CD4-positive, alpha-beta T cell treated with Interleukin-6 at 100 ng/mL for 8 hours (primary cell): ENCODE data around the gene SLC9C1.
"Not testable (repeated sequence)": the region's sequence is repeated elsewhere in the genome, so short reads cannot be mapped to it uniquely, and the experiment has no call there.

Source experiments
- DNase-seq: peaks from one replicate; pipeline ENCODE4 v3.0.0-alpha.2; 2020; ENCODE audit warnings: mixed read lengths, low spot score

SLC9C1 gene

GRCh38 chr3:112187300-112187699 is 106.7 kb downstream of the SLC9C1 start:
- DNase-seq = no peak

- DNase-seq = not testable (repeated sequence)
Measured at GRCh38 chr3:112185423-112186035, 108.5 kb downstream of the SLC9C1 start.

DNA sequence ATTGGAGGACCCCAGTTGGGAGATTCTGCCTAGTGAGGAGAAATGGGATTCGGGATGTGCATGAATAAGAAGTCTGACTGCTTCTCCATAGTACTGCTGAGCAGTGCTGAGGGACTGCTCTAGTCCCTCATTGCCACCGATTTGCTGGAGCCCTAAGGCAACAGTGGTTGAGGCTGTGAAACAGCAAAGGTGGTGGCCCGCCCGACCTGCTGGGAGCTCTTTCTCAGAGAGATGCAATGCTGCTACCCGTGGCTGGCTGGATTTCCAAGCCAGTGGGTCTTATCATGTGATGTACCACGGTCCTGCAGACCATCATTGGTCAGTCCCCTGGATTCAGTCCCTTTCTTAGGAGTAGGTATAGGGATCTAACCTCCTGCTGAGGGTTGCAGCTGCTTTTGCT is 118.4 kb downstream of the SLC9C1 start:
- no peak for DNase-seq

- DNase-seq = no peak
Measured at GRCh38 chr3:112175037-112175436, 119.0 kb downstream of the SLC9C1 start.

GRCh38 chr3:112171144-112171543 is 122.9 kb downstream of the SLC9C1 start:
- DNase-seq = no peak

- no peak for DNase-seq
Measured at GRCh38 chr3:112170046-112170445, 124.0 kb downstream of the SLC9C1 start.

GRCh38 chr3:112167758-112168157 is 126.3 kb downstream of the SLC9C1 start:
- no peak for DNase-seq

DNA sequence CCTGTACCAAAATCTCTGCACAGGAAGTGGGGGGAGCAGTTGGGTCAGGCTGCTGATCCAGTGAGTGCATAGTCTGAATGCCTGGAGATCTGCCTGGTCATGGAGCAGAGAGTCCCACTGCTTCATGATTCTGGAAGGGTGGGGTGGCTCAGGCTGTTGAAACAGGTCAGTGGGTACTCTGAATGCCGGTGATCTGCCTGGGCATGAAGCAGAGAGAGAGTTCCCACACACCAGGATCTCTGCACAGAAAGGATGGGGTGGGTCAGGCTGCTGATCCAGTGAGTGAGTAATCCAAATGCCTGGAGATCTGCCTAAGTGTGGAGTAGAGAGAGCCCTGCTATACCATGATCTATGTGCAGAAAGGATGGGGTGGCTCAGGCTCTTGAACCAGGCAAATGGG is 144.9 kb downstream of the SLC9C1 start:
- no peak for DNase-seq

DNA sequence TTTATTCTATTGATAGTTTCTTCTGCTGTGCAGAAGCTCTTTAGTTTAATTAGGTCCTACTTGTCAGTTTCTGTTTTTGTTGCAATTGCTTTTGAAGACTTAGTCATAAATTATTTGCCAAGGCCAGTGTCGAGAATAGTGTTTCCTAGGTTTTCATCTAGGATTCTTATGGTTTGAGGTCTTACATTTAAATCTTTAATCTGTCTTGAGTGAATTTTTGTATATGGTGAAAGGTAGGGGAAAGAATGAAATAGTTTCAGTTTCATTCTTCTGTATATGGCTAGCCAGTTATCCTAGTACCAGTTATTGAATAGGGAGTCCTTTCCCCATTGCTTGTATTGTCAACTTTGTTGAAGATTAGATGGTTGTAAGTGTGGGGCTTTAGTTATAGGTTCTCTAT is 150.3 kb downstream of the SLC9C1 start:
- no peak for DNase-seq

- DNase-seq = peak; percentile 15
Measured at GRCh38 chr3:112143251-112143650, 150.8 kb downstream of the SLC9C1 start.

DNA sequence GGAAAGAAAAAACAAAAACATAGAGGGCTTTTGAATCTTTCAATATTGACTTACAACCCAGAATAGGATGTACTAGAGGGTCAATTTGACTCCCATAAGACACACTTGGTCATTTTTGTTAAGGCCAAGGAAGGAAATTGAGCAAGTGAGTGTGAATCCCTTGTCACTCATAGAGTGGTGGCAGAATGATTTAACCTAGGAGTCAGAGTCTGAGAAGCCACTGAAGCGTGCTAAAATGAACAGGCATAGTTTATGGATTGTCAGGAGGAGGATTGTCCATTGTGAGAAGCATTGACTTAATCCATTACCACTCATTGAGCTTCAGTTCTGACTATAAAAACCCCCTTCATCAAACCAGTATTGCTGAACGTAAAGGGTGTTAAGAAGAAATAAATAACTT is 152.7 kb downstream of the SLC9C1 start:
- DNase-seq = no peak

- DNase-seq = no peak
Measured at GRCh38 chr3:112140584-112140983, 153.4 kb downstream of the SLC9C1 start.

DNA sequence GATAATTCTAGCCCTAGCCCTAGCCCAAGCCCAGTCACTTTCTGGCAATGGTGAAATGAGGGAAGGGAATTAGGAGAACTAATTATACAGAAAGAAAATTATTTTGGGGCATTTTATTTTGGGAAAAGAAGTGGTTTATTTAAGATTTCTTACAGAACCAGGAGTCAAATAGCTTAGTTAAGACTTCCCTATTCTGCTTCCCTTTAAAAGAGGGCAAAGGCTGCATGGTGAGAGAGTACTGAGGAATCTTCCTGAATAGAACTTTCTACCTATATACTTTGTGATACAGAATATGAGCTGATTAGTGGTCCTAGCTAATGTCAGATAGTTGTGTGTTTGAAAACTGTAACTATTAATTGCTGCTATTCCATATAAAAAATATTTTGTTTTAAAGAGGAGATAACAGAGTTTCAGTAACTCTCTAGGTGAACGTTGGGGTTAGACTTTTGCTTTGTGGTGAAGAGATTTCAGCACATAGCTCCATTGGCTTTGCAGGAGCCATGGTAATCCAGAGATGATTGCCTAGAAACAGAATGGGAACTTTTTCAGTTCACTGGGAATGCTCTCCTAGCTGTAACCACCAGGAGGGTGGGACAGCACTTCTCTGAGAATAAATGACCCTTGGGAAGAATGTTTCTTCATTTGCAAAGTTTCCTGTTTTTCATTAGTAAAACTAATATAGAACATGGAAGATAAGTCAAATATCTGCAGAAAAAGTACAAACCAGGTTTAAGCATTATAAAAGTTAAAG is 155.6 kb downstream of the SLC9C1 start:
- no peak for DNase-seq

DNA sequence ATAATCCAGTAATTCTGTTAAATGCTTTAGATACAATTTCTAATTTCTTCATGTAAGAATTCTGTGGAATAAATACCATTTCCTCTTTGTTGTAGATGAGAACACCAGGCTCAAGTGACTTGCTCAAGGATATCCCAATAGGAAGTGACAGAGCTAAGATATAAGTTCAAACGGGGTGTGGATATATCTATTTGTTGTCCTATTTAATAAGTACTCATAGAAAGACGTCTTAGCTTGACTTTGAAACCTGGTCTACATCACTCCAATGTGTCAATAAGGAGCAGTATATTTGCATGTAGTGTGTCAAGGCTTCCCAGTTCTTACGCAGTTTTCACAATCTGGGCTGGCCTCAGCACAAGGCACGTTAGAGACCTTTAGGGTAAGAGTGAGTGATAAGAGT is 156.2 kb downstream of the SLC9C1 start:
- no peak for DNase-seq

DNA sequence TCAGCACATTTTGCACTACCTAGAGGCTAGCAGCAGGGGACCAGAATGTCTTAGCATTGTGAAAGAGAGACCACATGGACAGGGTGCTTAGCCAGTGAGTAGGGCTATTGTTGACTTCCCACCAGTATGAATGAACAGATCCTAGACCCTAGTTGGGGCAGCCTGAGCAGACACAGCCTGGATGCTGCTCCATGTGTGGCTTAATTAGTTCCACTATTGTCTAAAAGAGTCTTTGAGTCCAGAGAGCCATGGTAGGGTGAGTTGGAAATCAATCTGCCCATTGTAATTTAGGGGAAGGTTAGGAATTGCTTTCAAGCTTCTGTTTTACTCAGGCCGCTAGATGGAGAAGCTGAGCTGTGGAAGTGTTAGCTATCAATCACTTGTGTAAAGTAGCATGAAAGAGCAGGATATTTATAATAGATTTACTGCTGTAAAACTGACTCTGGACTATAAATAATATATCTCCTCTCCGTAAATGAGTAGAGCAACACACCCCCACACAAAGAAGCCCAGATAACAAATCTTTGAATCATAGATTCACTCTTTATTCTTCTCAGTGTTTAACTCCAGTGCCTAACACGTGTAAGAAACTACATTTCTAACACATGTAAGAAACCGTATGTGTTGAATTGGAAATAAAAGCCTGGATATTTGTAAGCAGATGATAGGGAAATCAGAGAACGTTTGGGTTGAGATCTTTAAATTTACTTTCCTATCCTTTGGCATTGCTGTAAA is 156.9 kb downstream of the SLC9C1 start:
- DNase-seq = peak; percentile 53

GRCh38 chr3:112136046-112136445 is 158.0 kb downstream of the SLC9C1 start:
- no peak for DNase-seq

GRCh38 chr3:112134335-112135124 is 159.5 kb downstream of the SLC9C1 start:
- peak; percentile 42 for DNase-seq

DNA sequence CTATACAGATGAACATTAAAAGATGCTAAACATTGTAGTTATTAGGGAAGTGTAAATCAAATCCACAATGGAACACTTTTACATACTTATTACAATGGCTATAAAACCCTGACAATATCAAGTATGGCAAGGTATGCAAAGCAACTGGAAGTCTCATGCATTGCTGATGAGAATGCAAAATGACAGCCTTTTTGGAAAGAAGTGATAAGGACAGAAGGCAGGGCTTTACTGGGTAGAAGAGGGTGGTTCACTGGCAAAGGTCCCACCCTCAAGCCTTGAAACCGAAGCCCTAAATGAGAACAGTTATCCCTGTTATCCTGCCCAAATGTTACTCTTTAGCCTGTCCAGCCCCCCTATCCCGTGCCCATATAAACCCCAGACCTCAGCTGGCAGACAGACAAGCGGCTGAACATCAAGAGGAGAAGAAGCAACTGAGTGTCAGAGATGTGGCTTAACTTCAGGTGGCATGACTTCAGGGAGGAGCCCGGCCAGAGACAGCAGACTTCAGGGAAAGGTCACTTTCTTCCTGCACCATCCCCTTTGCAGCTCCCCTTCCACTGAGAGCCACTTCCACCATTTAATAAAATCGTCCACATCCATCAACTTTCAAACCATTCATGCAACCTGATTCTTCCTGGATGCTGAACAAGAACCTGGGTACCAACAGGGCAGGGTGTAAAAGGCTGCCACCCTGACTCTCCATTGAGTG is 160.2 kb downstream of the SLC9C1 start:
- DNase-seq = no peak

DNA sequence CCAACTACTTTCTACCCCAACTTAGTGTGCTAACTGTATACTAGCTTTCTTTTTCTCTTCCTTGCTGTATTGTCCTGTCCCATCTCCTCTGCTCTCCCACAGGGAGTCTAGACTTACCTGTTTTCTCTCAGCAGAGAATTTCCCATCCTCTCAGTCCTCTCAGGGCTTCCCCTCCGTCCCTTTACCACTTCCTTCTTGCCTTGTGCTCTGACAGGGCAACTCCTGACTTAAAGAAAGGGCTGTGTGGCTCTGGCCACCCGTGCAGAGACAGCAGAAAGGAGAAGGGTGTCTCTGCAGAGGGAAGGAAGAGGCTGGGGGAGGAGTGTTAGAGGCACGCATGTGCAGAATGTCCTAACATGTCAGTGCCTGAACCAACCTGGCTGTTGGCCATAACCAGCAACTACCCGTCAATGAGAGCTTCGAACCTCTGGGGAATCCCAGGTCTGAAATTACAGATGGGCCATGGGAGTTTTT is 161.0 kb downstream of the SLC9C1 start, which contains the start of gene GCSAM:
Gene GCSAM, minus strand, starts transcription at position 274 of the 474 bp plus-strand sequence. Its CDS starts 128 bp downstream, at position 146.
- DNase-seq = peak; percentile 79

GRCh38 chr3:112132554-112132953 is 161.5 kb downstream of the SLC9C1 start:
- DNase-seq = peak; percentile 13

- no peak for DNase-seq
Measured at GRCh38 chr3:112132088-112132487, 161.9 kb downstream of the SLC9C1 start.
